ENCODE results near the gene DICER1. TPM values are rescaled to one million over a fixed set of nuclear protein-coding genes. Genes with fewer than 3 reads are reported as not detected.
"Not testable (repeated sequence)": the region's sequence is repeated elsewhere in the genome, so short reads cannot be mapped to it uniquely, and the experiment has no call there.

The DICER1 gene, protein sequence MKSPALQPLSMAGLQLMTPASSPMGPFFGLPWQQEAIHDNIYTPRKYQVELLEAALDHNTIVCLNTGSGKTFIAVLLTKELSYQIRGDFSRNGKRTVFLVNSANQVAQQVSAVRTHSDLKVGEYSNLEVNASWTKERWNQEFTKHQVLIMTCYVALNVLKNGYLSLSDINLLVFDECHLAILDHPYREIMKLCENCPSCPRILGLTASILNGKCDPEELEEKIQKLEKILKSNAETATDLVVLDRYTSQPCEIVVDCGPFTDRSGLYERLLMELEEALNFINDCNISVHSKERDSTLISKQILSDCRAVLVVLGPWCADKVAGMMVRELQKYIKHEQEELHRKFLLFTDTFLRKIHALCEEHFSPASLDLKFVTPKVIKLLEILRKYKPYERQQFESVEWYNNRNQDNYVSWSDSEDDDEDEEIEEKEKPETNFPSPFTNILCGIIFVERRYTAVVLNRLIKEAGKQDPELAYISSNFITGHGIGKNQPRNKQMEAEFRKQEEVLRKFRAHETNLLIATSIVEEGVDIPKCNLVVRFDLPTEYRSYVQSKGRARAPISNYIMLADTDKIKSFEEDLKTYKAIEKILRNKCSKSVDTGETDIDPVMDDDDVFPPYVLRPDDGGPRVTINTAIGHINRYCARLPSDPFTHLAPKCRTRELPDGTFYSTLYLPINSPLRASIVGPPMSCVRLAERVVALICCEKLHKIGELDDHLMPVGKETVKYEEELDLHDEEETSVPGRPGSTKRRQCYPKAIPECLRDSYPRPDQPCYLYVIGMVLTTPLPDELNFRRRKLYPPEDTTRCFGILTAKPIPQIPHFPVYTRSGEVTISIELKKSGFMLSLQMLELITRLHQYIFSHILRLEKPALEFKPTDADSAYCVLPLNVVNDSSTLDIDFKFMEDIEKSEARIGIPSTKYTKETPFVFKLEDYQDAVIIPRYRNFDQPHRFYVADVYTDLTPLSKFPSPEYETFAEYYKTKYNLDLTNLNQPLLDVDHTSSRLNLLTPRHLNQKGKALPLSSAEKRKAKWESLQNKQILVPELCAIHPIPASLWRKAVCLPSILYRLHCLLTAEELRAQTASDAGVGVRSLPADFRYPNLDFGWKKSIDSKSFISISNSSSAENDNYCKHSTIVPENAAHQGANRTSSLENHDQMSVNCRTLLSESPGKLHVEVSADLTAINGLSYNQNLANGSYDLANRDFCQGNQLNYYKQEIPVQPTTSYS (N-terminal part only)
- total RNA-seq = 10 to 100 TPM; 50.5 to 54.2 TPM

DNA sequence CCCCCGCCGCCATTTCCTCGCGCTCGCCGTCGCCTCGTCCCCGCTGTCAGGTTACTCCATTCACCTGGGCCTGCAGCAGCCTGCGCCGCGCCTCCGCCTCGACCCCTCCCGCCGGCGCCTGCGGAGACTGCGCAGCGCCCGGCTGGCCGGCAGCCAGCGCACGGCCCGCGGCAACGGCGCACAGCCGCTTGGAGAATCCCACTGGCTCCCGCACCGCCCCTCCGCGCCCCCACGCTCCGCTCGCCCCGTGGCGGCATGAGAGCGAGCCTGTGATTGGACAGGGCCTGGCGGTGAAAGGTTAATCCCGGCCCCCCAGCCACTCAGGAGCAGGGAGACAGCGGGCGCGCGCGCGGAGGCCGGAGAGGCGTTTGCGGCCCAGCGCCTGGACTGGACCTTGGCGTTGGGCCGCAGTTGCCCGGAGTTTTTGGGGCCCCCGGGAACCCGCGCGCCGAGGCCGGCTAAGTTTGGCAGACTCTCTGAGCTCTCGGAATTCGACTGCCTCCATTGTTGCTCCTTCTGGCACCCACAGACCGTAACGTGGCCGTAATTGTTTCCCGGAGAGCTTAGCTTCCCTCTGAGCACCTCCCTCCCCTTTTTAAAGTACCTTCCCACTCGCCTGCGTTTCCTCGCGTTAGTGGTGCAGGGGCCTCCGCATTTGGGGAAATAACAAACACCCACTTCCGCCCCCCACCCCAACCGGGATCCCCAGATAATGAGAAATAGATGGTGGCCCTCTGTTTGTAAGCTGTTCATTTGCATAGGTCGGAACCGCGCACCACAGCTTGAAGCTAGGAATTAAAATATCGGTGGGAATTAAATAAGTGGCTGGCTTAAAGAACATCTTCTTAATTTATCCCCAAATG lies at the start of gene DICER1:
Gene DICER1 (minus strand): TSS at position 203 of the 863 bp plus-strand sequence. CDS start 24,071 bp downstream, outside the sequence.
- no peaks in the 10 kb centered on the region for H3K36me3 Mint-ChIP-seq (ENCODE audit: insufficient read depth in 2 of 2)
- peaks cover 40% of the 10 kb centered on the region for H3K4me1 Mint-ChIP-seq (ENCODE audit: low read depth)
- ATAC-seq (replicated peaks in 1 of 2) (peak; percentile 87), DNase-seq (peak; percentile 95 to 98)
- H3K27me3 Mint-ChIP-seq (ENCODE audit: low read depth) = no peaks in the 10 kb centered on the region
- H3K4me3 Mint-ChIP-seq = peak within 1 kb of the TSS; percentile 92 to 96
- no peaks in the 10 kb centered on the region for H3K9me3 Mint-ChIP-seq
- peak within 1 kb of the TSS; percentile 97 for H3K27ac Mint-ChIP-seq

DNA sequence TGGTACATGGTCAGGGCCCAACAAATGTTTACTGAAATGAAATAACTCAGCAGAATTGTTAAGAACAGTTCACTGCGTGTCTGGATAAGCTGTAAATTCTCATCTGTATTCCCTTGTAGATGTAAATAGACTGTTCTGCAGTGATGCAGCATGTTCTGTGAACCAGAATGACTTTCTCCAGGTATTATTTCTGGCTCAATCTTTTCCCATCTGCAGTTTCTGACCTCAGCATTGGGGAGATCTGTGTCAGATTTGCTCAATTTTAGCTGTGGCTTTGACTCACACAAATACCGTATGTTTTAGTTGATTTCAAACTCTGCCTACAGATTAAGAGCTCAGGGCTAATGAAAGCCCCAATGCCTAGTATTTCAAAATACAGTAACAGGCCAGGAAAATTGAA lies 49.2 kb upstream of the DICER1 start:
- Mint-ChIP-seq H3K4me1 (ENCODE audit: low read depth) (no peaks in the 10 kb centered on the region), H3K27me3 (ENCODE audit: low read depth) (no peaks in the 10 kb centered on the region), H3K9me3 (peaks cover 0 to 4% of the 10 kb centered on the region in 2 donors), H3K27ac (no peak overlapping the region), H3K4me3 (no peak overlapping the region), H3K36me3 (ENCODE audit: insufficient read depth in 2 of 2) (no peaks in the 10 kb centered on the region)
- DNase-seq (no peak), ATAC-seq (replicated peaks in 1 of 2) (no peak)

DNA sequence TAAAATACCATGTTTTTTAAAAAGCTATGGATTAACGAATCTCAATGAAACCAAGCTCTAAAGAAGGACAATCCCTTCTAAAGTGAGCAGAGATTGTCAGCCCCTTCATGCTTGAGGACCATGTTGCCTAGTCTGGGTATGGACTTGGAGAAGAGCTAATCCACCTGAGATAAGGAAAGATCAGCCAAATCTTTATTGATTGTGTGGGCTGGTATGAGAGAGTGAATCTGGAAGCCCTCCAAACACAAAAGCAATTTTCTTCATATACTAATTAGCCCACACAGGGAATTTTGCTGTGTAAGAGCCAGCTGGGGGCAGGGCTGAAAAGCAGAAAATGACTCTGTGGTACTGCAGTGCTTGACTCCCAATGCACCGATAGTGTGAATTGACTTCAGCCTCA lies 47.4 kb upstream of the DICER1 start:
- H3K4me1 Mint-ChIP-seq (ENCODE audit: low read depth) = no peaks in the 10 kb centered on the region
- no peak overlapping the region for H3K27ac Mint-ChIP-seq
- no peaks in the 10 kb centered on the region for H3K36me3 Mint-ChIP-seq (ENCODE audit: insufficient read depth in 2 of 2)
- ATAC-seq (replicated peaks in 1 of 2) = no peak
- H3K9me3 Mint-ChIP-seq = peaks cover 0 to 4% of the 10 kb centered on the region in 2 donors
- no peaks in the 10 kb centered on the region for H3K27me3 Mint-ChIP-seq (ENCODE audit: low read depth)
- no peak overlapping the region for H3K4me3 Mint-ChIP-seq
- DNase-seq = no peak

DNA sequence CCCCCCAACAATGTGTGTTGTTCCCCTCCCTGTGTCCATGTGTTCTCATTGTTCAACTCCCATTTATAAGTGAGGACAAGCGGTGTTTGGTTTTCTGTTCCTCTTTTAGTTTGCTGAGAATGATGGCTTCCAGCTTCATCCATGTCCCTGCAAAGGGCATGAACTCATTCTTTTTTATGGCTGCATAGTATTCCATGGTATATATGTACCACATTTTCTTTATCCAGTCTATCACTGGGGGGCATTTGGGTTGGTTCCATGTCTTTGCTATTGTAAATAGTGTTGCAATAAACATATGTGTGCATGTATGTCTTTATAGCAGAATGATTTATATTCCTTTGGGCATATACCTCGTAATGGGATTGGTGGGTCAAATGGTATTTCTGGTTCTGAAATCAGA lies 44.4 kb upstream of the DICER1 start:
- not testable (repeated sequence) for H3K27me3 Mint-ChIP-seq (ENCODE audit: low read depth); DNase-seq; H3K4me3 Mint-ChIP-seq; H3K4me1 Mint-ChIP-seq (ENCODE audit: low read depth); ATAC-seq (replicated peaks in 1 of 2); H3K36me3 Mint-ChIP-seq (ENCODE audit: insufficient read depth in 2 of 2); H3K9me3 Mint-ChIP-seq; H3K27ac Mint-ChIP-seq

DNA sequence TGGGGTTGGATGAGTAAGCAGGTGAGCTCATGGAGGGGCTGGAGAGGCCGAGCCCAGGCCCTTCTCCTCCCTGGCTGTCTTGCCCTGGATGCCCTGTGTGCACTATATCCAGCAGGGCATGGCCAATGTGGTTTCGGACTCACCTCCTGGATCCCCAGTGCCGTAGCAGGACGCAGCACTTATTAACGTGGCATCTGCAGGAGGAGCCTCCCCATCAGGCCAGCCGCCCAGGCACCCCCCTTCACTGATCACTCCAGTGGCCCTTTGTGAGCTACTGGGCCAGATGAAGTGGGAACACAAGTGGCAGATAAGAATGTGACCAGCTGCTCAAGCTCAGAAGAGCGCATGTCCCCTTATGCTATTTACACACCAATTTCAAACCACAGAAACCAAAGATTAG lies 43.1 kb upstream of the DICER1 start:
- ATAC-seq (replicated peaks in 1 of 2) = no peak
- no peaks in the 10 kb centered on the region for H3K4me1 Mint-ChIP-seq (ENCODE audit: low read depth)
- no peak for DNase-seq
- H3K9me3 Mint-ChIP-seq = peaks cover 0 to 3% of the 10 kb centered on the region in 2 donors
- H3K27ac Mint-ChIP-seq = no peak overlapping the region
- H3K4me3 Mint-ChIP-seq = no peak overlapping the region
- no peaks in the 10 kb centered on the region for H3K27me3 Mint-ChIP-seq (ENCODE audit: low read depth)
- no peaks in the 10 kb centered on the region for H3K36me3 Mint-ChIP-seq (ENCODE audit: insufficient read depth in 2 of 2)

DNA sequence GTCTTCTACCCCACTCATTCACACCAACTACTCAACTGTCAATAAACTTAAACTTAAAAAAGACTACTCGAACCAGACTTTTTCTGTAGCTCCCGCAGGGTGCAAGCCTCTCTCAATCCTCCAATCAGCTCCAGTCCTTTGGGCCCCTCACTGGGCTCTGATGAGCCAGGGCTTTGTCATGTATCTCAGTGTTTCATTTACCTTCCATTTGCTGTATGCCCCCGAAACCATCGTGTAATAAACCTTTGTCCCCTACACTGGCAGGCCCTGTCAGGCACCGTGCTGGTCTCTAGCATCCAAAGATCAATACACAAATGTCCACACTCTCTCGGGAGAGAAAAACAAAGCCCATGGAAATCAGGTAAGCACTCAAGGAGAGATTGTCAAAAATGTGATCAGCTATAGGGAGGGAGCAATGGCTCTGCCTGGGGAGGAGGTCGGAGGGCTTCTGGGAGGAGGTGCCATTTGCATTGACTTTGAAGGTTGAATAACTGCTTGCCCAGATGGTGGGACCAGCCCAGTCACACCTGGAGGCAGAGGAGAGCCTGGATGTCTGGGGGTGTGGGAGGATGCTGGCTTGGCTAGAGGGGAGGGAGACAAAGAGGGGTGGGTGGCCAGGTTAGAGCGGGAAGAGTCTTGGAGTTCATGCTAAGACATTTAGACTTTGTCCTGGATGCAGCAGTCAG lies 42.1 kb upstream of the DICER1 start:
- Mint-ChIP-seq H3K9me3 (no peaks in the 10 kb centered on the region), H3K27me3 (ENCODE audit: low read depth) (no peaks in the 10 kb centered on the region), H3K27ac (no peak overlapping the region), H3K4me3 (no peak overlapping the region), H3K4me1 (ENCODE audit: low read depth) (no peaks in the 10 kb centered on the region), H3K36me3 (ENCODE audit: insufficient read depth in 2 of 2) (no peaks in the 10 kb centered on the region)
- ATAC-seq (replicated peaks in 1 of 2) = no peak
- no peak for DNase-seq

DNA sequence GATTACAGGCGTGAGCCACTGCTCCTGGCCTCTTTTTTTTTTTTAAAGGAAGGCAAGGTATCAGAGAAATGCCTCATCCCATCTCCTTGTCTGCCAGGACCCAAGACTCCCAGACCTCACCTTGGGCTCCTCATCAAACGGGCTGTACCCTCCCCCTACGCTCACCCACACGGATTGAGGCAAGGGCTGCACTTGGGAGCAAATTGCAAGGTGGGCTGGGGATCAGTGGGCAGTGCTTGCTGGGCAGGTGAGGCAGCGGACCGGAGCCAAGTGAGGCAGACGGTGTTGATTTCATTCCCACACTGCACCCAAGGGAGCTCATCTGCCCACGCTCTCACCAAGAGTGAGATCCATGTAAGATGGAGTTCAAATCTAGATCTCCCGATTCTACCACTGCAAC lies 41.0 kb upstream of the DICER1 start:
- DNase-seq = no peak
- Mint-ChIP-seq H3K36me3 (ENCODE audit: insufficient read depth in 2 of 2) (no peaks in the 10 kb centered on the region), H3K4me3 (no peak overlapping the region), H3K27ac (no peak overlapping the region), H3K9me3 (no peaks in the 10 kb centered on the region), H3K27me3 (ENCODE audit: low read depth) (no peaks in the 10 kb centered on the region), H3K4me1 (ENCODE audit: low read depth) (no peaks in the 10 kb centered on the region)
- no peak for ATAC-seq (replicated peaks in 1 of 2)

DNA sequence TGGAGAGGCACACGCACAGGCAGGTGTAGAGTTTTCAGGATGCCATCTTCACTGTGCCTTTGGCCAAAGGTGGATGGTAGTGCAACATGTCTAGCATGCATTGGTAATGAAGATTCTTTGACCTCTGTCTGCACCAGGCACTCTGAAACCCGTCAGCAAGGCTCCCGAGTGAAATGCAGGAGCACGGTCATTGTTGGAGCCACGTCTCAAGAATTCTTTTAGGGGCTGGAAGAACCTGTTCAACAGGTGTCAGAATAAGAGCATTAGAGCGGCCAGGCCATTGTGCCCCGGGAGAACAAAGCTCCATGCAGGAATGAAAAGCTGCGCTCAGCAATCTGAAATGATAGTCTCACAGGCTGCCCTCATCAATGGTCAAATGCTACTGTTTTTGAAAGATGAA lies 40.2 kb upstream of the DICER1 start:
- no peak overlapping the region for H3K27ac Mint-ChIP-seq
- H3K9me3 Mint-ChIP-seq = no peaks in the 10 kb centered on the region
- H3K4me3 Mint-ChIP-seq = no peak overlapping the region
- no peaks in the 10 kb centered on the region for H3K4me1 Mint-ChIP-seq (ENCODE audit: low read depth)
- H3K36me3 Mint-ChIP-seq (ENCODE audit: insufficient read depth in 2 of 2) = no peaks in the 10 kb centered on the region
- ATAC-seq (replicated peaks in 1 of 2) = no peak
- DNase-seq = no peak
- no peaks in the 10 kb centered on the region for H3K27me3 Mint-ChIP-seq (ENCODE audit: low read depth)

DNA sequence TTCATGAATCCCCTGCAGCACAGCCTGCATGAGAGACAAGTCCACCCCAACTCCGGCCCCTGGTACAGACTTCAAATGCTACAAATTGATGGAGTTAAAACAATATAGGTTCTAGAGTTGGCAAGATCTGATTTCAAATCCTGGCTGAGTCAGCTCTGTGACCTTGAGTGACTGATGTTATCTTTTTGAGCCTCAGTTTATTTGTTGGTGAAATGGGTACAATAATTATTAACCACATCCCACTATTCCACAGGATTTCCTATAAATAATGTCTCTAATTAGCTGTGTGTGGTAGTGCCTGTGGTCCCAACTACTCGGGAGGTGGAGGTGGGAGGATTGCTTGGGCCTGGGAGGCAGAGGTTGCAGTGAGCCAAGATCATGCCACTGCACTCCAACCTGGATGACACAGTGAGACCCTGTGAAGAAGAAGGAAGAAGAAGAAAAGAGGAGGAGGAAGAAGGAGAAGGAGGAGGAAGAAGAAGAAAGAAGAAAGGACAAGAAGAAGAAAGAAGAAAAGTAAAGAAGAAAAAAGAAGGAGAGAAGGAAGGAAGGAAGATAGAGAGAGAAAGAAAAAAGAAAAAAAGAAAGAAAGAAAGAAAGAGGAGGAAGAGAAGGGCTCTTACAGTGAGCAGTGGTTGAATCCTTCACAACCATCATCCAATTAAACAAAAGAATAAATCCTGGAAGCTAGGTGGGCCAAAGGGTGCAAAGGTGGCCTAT lies 39.7 kb upstream of the DICER1 start:
- Mint-ChIP-seq H3K9me3 (no peaks in the 10 kb centered on the region), H3K27ac (no peak overlapping the region), H3K4me1 (ENCODE audit: low read depth) (no peaks in the 10 kb centered on the region), H3K27me3 (ENCODE audit: low read depth) (no peaks in the 10 kb centered on the region), H3K36me3 (ENCODE audit: insufficient read depth in 2 of 2) (no peaks in the 10 kb centered on the region), H3K4me3 (no peak overlapping the region)
- ATAC-seq (replicated peaks in 1 of 2) (no peak), DNase-seq (no peak)

DNA sequence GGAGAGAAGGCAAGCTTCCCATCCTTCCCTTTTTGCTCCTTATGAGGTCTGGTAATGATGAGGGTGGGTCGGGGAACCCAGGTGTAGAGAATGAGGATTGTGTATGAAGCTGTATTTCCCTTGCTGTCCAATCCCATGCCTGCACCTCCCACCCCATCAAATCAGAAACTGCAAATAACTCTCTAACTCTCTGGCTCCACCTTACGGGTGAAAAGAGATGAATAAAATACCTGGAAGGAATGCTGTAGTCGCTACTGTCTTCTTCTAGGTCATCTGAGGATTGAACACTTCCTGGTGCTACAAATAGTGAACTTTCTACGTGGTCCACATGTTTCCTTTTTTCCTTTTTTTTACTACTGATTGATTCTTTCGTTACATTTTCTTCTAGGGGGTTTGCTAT lies 38.9 kb upstream of the DICER1 start:
- ATAC-seq (replicated peaks in 1 of 2) = peak; percentile 38 to 40
- H3K4me1 Mint-ChIP-seq (ENCODE audit: low read depth) = peaks cover 2% of the 10 kb centered on the region
- H3K27ac Mint-ChIP-seq = no peak overlapping the region

DNA sequence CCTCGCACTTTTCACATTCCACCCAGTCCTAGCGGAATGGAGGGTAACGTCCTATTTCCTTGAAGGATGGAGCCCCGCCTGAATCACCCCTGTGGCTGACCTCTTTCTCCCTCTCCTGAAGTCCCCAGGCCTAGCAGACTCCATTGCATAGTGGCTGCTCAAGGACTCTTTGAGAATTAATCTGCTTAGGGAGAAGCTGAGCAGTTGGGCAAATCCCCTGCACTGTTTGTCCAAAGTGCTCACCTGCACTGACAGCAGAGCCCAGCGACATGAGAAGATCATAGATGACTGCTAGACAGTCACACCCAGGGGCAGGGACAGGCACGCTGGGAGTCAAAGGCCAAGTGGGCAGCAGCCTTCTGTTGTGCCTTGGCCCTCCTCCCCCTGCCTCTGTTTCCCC lies 37.7 kb upstream of the DICER1 start:
- ATAC-seq (replicated peaks in 1 of 2) (no peak), DNase-seq (no peak)
- H3K36me3 Mint-ChIP-seq (ENCODE audit: insufficient read depth in 2 of 2) = no peaks in the 10 kb centered on the region
- H3K27me3 Mint-ChIP-seq (ENCODE audit: low read depth) = no peaks in the 10 kb centered on the region
- no peak overlapping the region for H3K4me3 Mint-ChIP-seq
- peaks cover 4% of the 10 kb centered on the region for H3K4me1 Mint-ChIP-seq (ENCODE audit: low read depth)
- no peak overlapping the region for H3K27ac Mint-ChIP-seq
- H3K9me3 Mint-ChIP-seq = no peaks in the 10 kb centered on the region

More for the DNA sequence above, 38.9 kb upstream of the DICER1 start:
- Mint-ChIP-seq H3K27me3 (ENCODE audit: low read depth) (no peaks in the 10 kb centered on the region), H3K4me3 (no peak overlapping the region), H3K9me3 (no peaks in the 10 kb centered on the region), H3K36me3 (ENCODE audit: insufficient read depth in 2 of 2) (no peaks in the 10 kb centered on the region)
- peak in 1 of 2 donors; percentile 3 for DNase-seq

Measured in activated T-cell treated with anti-CD3 and anti-CD28 coated beads, Interleukin-2, amount 50 U/mL, for 72 hours (primary cell).